ENCODE results near the gene CPSF4. TPM values are rescaled to one million over a fixed set of nuclear protein-coding genes. Genes with fewer than 3 reads are reported as not detected.
A peak's percentile ranks its signal among the peaks of the same experiment; 100 is the strongest.
"Not testable (repeated sequence)": the region's sequence is repeated elsewhere in the genome, so short reads cannot be mapped to it uniquely, and the experiment has no call there.

The CPSF4 gene
- total and polyA plus RNA-seq, 5 donors: 16.2 to 21.9 (median 17.9) TPM

GRCh38 chr7:99424932-99425730 lies 13.6 kb upstream of the CPSF4 start:
- DNase-seq (peak in 1 of 3 donors; percentile 30), ATAC-seq (no peak)
- intact Hi-C loops (cut with DNase I): no loop called here
- no peaks in the 10 kb centered on the region for H3K9me3 ChIP-seq (ENCODE audit: control insufficient read depth, low read length)
- H3K27ac ChIP-seq (ENCODE audit: low read length): no peak overlapping the region
- no peaks in the 10 kb centered on the region for H3K27me3 ChIP-seq (ENCODE audit: control insufficient read depth, insufficient read depth)
- 93% methylated on average over 24 of the region's 24 CpGs for WGBS
- no peaks in the 10 kb centered on the region for H3K4me1 ChIP-seq (ENCODE audit: control insufficient read depth, insufficient read depth, low read length)
- no peak overlapping the region for H3K4me3 ChIP-seq (ENCODE audit: low read length)

GRCh38 chr7:99428972-99429566 lies 9.7 kb upstream of the CPSF4 start:
- intact Hi-C loops (cut with DNase I): no loop called here
- Histone ChIP-seq H3K4me1 (ENCODE audit: control insufficient read depth, insufficient read depth, low read length) (no peaks in the 10 kb centered on the region), H3K9me3 (ENCODE audit: control insufficient read depth, low read length) (no peaks in the 10 kb centered on the region), H3K4me3 (ENCODE audit: low read length) (no peak overlapping the region), H3K27ac (ENCODE audit: low read length) (no peak overlapping the region), H3K27me3 (ENCODE audit: control insufficient read depth, insufficient read depth) (no peaks in the 10 kb centered on the region)
- WGBS: 80% methylated on average over 10 of the region's 10 CpGs
- DNase-seq (peak in 1 of 3 donors; percentile 27), ATAC-seq (no peak)

- peak in 1 of 2 donors; percentile 22 for ATAC-seq
- H3K4me3 ChIP-seq (ENCODE audit: low read length): no peak overlapping the region
- H3K9me3 ChIP-seq (ENCODE audit: control insufficient read depth, low read length): no peaks in the 10 kb centered on the region
- H3K27ac ChIP-seq (ENCODE audit: low read length): no peak overlapping the region
- H3K27me3 ChIP-seq (ENCODE audit: control insufficient read depth, insufficient read depth): no peaks in the 10 kb centered on the region
- DNase-seq: peak in 1 of 3 donors; percentile 16
- intact Hi-C loops (cut with DNase I): no loop called here
- no peaks in the 10 kb centered on the region for H3K4me1 ChIP-seq (ENCODE audit: control insufficient read depth, insufficient read depth, low read length)
- 89% methylated on average over 8 of the region's 8 CpGs for WGBS
Observed at GRCh38 chr7:99429756-99430155, 9.0 kb upstream of the CPSF4 start.

GRCh38 chr7:99431756-99432540 lies 6.8 kb upstream of the CPSF4 start:
- H3K27me3 ChIP-seq (ENCODE audit: control insufficient read depth, insufficient read depth); ATAC-seq; H3K9me3 ChIP-seq (ENCODE audit: control insufficient read depth, low read length); H3K4me1 ChIP-seq (ENCODE audit: control insufficient read depth, insufficient read depth, low read length); H3K4me3 ChIP-seq (ENCODE audit: low read length); intact Hi-C loops (cut with DNase I); H3K27ac ChIP-seq (ENCODE audit: low read length): not testable (repeated sequence)
- 67% methylated on average over 13 of the region's 13 CpGs for WGBS
- DNase-seq: peak in 1 of 3 donors; percentile 7

- intact Hi-C loops (cut with DNase I): no loop called here
- ATAC-seq (no peak), DNase-seq (peak in 1 of 3 donors; percentile 19)
- H3K9me3 ChIP-seq (ENCODE audit: control insufficient read depth, low read length): no peaks in the 10 kb centered on the region
- no peak overlapping the region for H3K27ac ChIP-seq (ENCODE audit: low read length)
- H3K27me3 ChIP-seq (ENCODE audit: control insufficient read depth, insufficient read depth): no peaks in the 10 kb centered on the region
- no peak overlapping the region for H3K4me3 ChIP-seq (ENCODE audit: low read length)
- H3K4me1 ChIP-seq (ENCODE audit: control insufficient read depth, insufficient read depth, low read length): no peaks in the 10 kb centered on the region
- WGBS: 95% methylated on average over 9 of the region's 9 CpGs
Observed at GRCh38 chr7:99433158-99433557, 5.6 kb upstream of the CPSF4 start.

- no peaks in the 10 kb centered on the region for H3K27me3 ChIP-seq (ENCODE audit: control insufficient read depth, insufficient read depth)
- intact Hi-C loops (cut with DNase I): no loop called here
- peak overlapping the region; percentile 83 for H3K4me3 ChIP-seq (ENCODE audit: low read length)
- 19% methylated on average over 20 of the region's 20 CpGs for WGBS
- H3K4me1 ChIP-seq (ENCODE audit: control insufficient read depth, insufficient read depth, low read length): peaks cover 3% of the 10 kb centered on the region
- DNase-seq (no peak), ATAC-seq (peak; percentile 12 to 32)
- peak overlapping the region; percentile 52 for H3K27ac ChIP-seq (ENCODE audit: low read length)
- no peaks in the 10 kb centered on the region for H3K9me3 ChIP-seq (ENCODE audit: control insufficient read depth, low read length)
Observed at GRCh38 chr7:99437946-99438572, 684 bp upstream of the CPSF4 start.

- peaks cover 3% of the 10 kb centered on the region for H3K4me1 ChIP-seq (ENCODE audit: control insufficient read depth, insufficient read depth, low read length)
- H3K27me3 ChIP-seq (ENCODE audit: control insufficient read depth, insufficient read depth): no peaks in the 10 kb centered on the region
- DNase-seq (peak in 1 of 3 donors; percentile 18), ATAC-seq (no peak)
- no peaks in the 10 kb centered on the region for H3K9me3 ChIP-seq (ENCODE audit: control insufficient read depth, low read length)
- 77% methylated on average over 9 of the region's 9 CpGs for WGBS
- no peak overlapping the region for H3K27ac ChIP-seq (ENCODE audit: low read length)
- H3K4me3 ChIP-seq (ENCODE audit: low read length): no peak overlapping the region
- intact Hi-C loops (cut with DNase I): no loop called here
Observed at GRCh38 chr7:99440195-99440594, 1.5 kb downstream of the CPSF4 start.

GRCh38 chr7:99446096-99446495 lies 7.4 kb downstream of the CPSF4 start:
- H3K9me3 ChIP-seq (ENCODE audit: control insufficient read depth, low read length): no peaks in the 10 kb centered on the region
- no peaks in the 10 kb centered on the region for H3K27me3 ChIP-seq (ENCODE audit: control insufficient read depth, insufficient read depth)
- no peak overlapping the region for H3K27ac ChIP-seq (ENCODE audit: low read length)
- intact Hi-C loops (cut with DNase I): no loop called here
- ATAC-seq (no peak), DNase-seq (no peak)
- WGBS: 84% methylated on average over 4 of the region's 4 CpGs
- H3K4me1 ChIP-seq (ENCODE audit: control insufficient read depth, insufficient read depth, low read length): no peaks in the 10 kb centered on the region
- no peak overlapping the region for H3K4me3 ChIP-seq (ENCODE audit: low read length)

GRCh38 chr7:99447943-99448342 lies 9.2 kb downstream of the CPSF4 start:
- H3K27me3 ChIP-seq (ENCODE audit: control insufficient read depth, insufficient read depth): no peaks in the 10 kb centered on the region

GRCh38 chr7:99448855-99449254 lies 10.1 kb downstream of the CPSF4 start:
- Histone ChIP-seq H3K9me3 (ENCODE audit: control insufficient read depth, low read length) (no peaks in the 10 kb centered on the region), H3K4me3 (ENCODE audit: low read length) (no peak overlapping the region), H3K4me1 (ENCODE audit: control insufficient read depth, insufficient read depth, low read length) (no peaks in the 10 kb centered on the region), H3K27ac (ENCODE audit: low read length) (no peak overlapping the region), H3K27me3 (ENCODE audit: control insufficient read depth, insufficient read depth) (no peaks in the 10 kb centered on the region)
- ATAC-seq: no peak
- 92% methylated on average over 10 of the region's 10 CpGs for WGBS
- peak in 1 of 3 donors; percentile 38 for DNase-seq
- intact Hi-C loops (cut with DNase I): no loop called here

More at GRCh38 chr7:99447943-99448342, 9.2 kb downstream of the CPSF4 start:
- no peaks in the 10 kb centered on the region for H3K4me1 ChIP-seq (ENCODE audit: control insufficient read depth, insufficient read depth, low read length)
- no peak overlapping the region for H3K27ac ChIP-seq (ENCODE audit: low read length)
- ATAC-seq (no peak), DNase-seq (peak in 1 of 3 donors; percentile 42)
- no peak overlapping the region for H3K4me3 ChIP-seq (ENCODE audit: low read length)
- no peaks in the 10 kb centered on the region for H3K9me3 ChIP-seq (ENCODE audit: control insufficient read depth, low read length)
- WGBS: 89% methylated on average over 10 of the region's 10 CpGs
- intact Hi-C loops (cut with DNase I): no loop called here
